ENCODE measurements around the gene CD101.

The CD101 gene

DNA sequence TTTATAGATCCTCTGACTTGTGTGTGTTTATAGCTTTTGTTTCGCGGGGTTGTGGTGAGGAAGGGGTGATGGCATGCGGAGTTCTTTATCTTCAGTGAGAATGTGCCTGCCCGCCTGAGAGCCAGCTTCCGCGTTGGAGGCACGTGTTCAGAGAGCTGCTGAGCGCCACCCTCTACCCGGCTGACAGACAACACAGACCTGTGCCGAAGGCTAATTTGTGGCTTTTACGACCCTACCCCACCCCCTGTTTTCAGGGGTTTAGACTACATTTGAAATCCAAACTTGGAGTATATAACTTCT lies 14.4 kb upstream of the CD101 start:
- no peaks in the 10 kb centered on the region for H3K4me1 ChIP-seq
- no peaks in the 10 kb centered on the region for H3K27me3 ChIP-seq (ENCODE audit: control insufficient read depth, insufficient read depth, low read length)
- H3K79me2 ChIP-seq: no peaks in the 10 kb centered on the region
- H3K9ac ChIP-seq: no peak overlapping the region
- TF ChIP-seq, protein P1, sequence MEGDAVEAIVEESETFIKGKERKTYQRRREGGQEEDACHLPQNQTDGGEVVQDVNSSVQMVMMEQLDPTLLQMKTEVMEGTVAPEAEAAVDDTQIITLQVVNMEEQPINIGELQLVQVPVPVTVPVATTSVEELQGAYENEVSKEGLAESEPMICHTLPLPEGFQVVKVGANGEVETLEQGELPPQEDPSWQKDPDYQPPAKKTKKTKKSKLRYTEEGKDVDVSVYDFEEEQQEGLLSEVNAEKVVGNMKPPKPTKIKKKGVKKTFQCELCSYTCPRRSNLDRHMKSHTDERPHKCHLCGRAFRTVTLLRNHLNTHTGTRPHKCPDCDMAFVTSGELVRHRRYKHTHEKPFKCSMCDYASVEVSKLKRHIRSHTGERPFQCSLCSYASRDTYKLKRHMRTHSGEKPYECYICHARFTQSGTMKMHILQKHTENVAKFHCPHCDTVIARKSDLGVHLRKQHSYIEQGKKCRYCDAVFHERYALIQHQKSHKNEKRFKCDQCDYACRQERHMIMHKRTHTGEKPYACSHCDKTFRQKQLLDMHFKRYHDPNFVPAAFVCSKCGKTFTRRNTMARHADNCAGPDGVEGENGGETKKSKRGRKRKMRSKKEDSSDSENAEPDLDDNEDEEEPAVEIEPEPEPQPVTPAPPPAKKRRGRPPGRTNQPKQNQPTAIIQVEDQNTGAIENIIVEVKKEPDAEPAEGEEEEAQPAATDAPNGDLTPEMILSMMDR (IDR thresholded peaks at IDR 0.05): no peak
- no peak overlapping the region for H3K27ac ChIP-seq
- no peaks in the 10 kb centered on the region for H3K9me3 ChIP-seq (ENCODE audit: control insufficient read depth, low read length)
- no peak overlapping the region for H2AFZ ChIP-seq
- no peak overlapping the region for H3K4me2 ChIP-seq (ENCODE audit: low read length)
- H3K36me3 ChIP-seq (ENCODE audit: control insufficient read depth, insufficient read depth, low read length): no peaks in the 10 kb centered on the region
- H3K4me3 ChIP-seq (ENCODE audit: low read depth, low read length): no peak overlapping the region

DNA sequence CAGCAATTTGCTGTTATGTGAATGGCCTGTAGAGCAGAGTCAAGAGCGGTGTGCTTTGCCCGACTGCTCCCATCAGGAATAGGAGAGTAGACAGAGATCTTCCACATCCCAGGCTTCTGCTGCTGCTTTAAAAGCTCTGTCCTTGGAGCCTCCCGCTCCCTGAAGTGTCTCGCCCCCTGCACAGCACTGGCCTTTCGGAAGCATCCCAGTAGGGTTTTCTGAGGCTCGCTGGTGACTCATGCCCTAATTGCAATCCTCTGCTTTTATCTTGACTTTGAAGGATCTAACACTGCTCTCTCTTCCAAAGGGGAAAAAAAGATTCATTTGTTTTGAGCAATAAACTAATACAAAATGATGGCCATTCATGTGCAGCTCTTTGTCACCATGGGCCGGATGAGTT lies 13.3 kb upstream of the CD101 start:
- Histone ChIP-seq H3K79me2 (no peaks in the 10 kb centered on the region), H3K4me2 (ENCODE audit: low read length) (no peak overlapping the region), H3K27me3 (ENCODE audit: control insufficient read depth, insufficient read depth, low read length) (no peaks in the 10 kb centered on the region), H3K36me3 (ENCODE audit: control insufficient read depth, insufficient read depth, low read length) (no peaks in the 10 kb centered on the region), H3K4me3 (ENCODE audit: low read depth, low read length) (no peak overlapping the region), H3K9ac (no peak overlapping the region), H3K9me3 (ENCODE audit: control insufficient read depth, low read length) (no peaks in the 10 kb centered on the region), H3K4me1 (no peaks in the 10 kb centered on the region), H3K27ac (no peak overlapping the region), H2AFZ (no peak overlapping the region)
- TF ChIP-seq, protein P1 (IDR thresholded peaks at IDR 0.05): no peak

DNA sequence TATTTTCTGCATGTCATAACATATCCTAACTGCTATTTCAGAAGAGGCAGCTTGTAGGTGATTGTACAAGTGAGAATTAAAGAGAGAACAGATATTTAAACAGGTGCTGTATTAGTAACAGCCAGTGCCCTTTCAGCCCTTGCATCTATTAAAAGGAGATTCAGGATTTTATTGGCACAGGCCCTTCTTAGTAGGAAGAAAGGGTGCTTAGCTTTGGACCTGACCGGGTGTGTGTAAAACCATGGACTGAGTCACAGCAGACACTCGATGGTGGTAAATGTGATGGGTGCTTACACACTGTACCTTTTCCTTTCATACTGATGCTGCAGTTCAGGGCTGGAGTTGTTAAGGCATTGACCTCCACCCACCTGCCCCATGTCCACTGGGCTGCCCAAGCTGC lies 12.7 kb upstream of the CD101 start:
- H3K4me3 ChIP-seq (ENCODE audit: low read depth, low read length): no peak overlapping the region
- H3K4me1 ChIP-seq: no peaks in the 10 kb centered on the region
- no peaks in the 10 kb centered on the region for H3K79me2 ChIP-seq
- H3K27ac ChIP-seq: no peak overlapping the region
- no peak overlapping the region for H2AFZ ChIP-seq
- H3K9me3 ChIP-seq (ENCODE audit: control insufficient read depth, low read length): no peaks in the 10 kb centered on the region
- H3K4me2 ChIP-seq (ENCODE audit: low read length): no peak overlapping the region
- TF ChIP-seq, protein P1 (IDR thresholded peaks at IDR 0.05): no peak
- H3K36me3 ChIP-seq (ENCODE audit: control insufficient read depth, insufficient read depth, low read length): no peaks in the 10 kb centered on the region
- H3K9ac ChIP-seq: no peak overlapping the region
- H3K27me3 ChIP-seq (ENCODE audit: control insufficient read depth, insufficient read depth, low read length): no peaks in the 10 kb centered on the region

DNA sequence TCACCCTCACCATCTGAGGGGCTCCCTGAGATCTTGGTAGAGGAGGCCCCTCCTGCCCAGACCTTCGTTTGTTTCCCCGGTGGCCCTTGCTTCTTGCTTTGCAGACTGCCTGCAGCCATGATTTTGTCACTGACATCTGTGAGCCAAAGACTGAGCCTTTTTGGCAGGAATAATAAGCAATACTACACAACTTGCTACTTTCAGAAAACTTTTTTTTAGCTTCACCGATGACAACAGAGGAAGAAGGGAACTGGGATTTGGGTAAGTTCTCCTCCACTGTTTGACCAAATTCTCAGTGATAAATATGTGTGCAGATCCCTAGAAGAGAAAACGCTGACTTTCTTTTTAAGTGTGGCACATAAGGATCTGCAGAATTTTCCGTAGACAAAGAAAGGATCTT lies 11.7 kb upstream of the CD101 start:
- Histone ChIP-seq H3K79me2 (no peaks in the 10 kb centered on the region), H3K36me3 (ENCODE audit: control insufficient read depth, insufficient read depth, low read length) (no peaks in the 10 kb centered on the region), H3K9ac (no peak overlapping the region), H3K4me1 (no peaks in the 10 kb centered on the region), H3K9me3 (ENCODE audit: control insufficient read depth, low read length) (no peaks in the 10 kb centered on the region), H2AFZ (no peak overlapping the region), H3K27me3 (ENCODE audit: control insufficient read depth, insufficient read depth, low read length) (no peaks in the 10 kb centered on the region), H3K4me3 (ENCODE audit: low read depth, low read length) (no peak overlapping the region), H3K27ac (no peak overlapping the region), H3K4me2 (ENCODE audit: low read length) (no peak overlapping the region)
- TF ChIP-seq, protein P1 (IDR thresholded peaks at IDR 0.05): no peak

DNA sequence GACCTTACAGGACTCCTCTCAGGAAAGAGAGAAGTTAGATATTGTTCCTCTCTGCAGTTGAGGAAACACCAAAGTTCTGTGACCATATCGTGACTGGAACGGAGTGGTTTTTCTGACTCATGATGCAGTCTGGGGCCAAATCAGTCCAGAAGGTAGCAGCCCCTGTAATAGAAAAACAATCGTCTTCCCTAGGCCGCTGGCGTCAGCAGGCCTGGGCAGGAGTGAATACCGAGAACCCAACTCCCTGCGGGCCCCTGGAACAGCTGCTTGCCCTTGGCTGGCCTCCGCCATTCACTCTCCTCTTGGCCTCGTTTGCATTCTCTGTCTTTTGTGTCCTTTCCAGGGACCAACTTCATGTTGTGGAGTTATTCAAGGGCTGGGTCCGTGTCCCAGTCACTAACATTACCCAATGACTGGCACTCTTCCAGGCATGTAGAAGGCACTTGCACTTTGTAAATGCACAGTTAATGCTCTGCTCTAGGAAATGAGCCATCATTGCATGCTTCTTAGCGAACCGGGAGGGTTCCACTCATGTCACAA lies 10.9 kb upstream of the CD101 start:
- H3K27ac ChIP-seq: no peak overlapping the region
- H3K4me2 ChIP-seq (ENCODE audit: low read length): no peak overlapping the region
- TF ChIP-seq, protein P1 (IDR thresholded peaks at IDR 0.05): no peak
- H2AFZ ChIP-seq: no peak overlapping the region
- no peak overlapping the region for H3K4me3 ChIP-seq (ENCODE audit: low read depth, low read length)
- no peaks in the 10 kb centered on the region for H3K4me1 ChIP-seq
- H3K9ac ChIP-seq: no peak overlapping the region
- H3K9me3 ChIP-seq (ENCODE audit: control insufficient read depth, low read length): no peaks in the 10 kb centered on the region
- no peaks in the 10 kb centered on the region for H3K36me3 ChIP-seq (ENCODE audit: control insufficient read depth, insufficient read depth, low read length)
- no peaks in the 10 kb centered on the region for H3K79me2 ChIP-seq
- H3K27me3 ChIP-seq (ENCODE audit: control insufficient read depth, insufficient read depth, low read length): no peaks in the 10 kb centered on the region
